HCT116 (cell line): ENCODE results near the gene THRA. TPM values are rescaled to one million over a fixed set of nuclear protein-coding genes. Genes with fewer than 3 reads are reported as not detected.

Source experiments
- ATAC-seq: fragments of 200-7000 bp; cut with Tn5 transposase; 2 replicates; pipeline ENCODE4 v1.9.1; 2020; ENCODE audit warnings: mild to moderate bottlenecking, moderate library complexity
- BruUV-seq: library from RNA; stranded (reverse); fragments of 400-500 nt; replicated peaks from 2 replicates; lab custom pipeline; 2021; lab: Mats Ljungman, UMichigan
- CTCF ChIA-PET: fragments of 300-600 bp; sonication (Branson Sonifier 250); formaldehyde crosslinking; loops from one replicate; lab custom pipeline; 2021; ENCODE audit warnings: antibody characterized with exemption; lab: Charles Lee
- POLR2A ChIA-PET: fragments of 300-600, 350-600 bp; sonication (Branson Sonifier 250); formaldehyde crosslinking; loops from one replicate; lab custom pipeline; 2021; ENCODE audit warnings: antibody characterized with exemption; lab: Charles Lee
- RAD21 ChIA-PET, 2 experiments: fragments of 300-600 bp; sonication (Branson Sonifier 250); formaldehyde crosslinking; loops; one replicate each; lab custom pipeline; 2023; ENCODE audit warnings: low total read pairs in 2 of 2; ENCODE audit not compliant: uncharacterized antibody in 2 of 2, unreplicated experiment in 2 of 2, low non-redundant PET in 1 of 2; lab: Charles Lee
- DNase-seq: peaks from one replicate; pipeline ENCODE4 v3.0.0-alpha.2; 2010; ENCODE audit warnings: low read depth, low spot score
- H2AFZ ChIP-seq: fragments of 200-600 bp; shearing (Covaris generic), sonication (generic); 2 replicates; pipeline ENCODE4 v1.6.1; 2017; ENCODE audit warnings: low read depth, mixed run types, mixed read lengths, antibody characterized with exemption, low read length; ENCODE audit not compliant: poor library complexity, severe bottlenecking
- H3K27ac ChIP-seq: 2 replicates; pipeline ENCODE4 v1.5.1; 2012; ENCODE audit warnings: low read depth, low read length
- H3K27me3 ChIP-seq: fragments of 200-600 bp; sonication (generic); 2 replicates; pipeline ENCODE4 v1.6.1; 2016; ENCODE audit warnings: mixed run types, low read length, mixed read lengths; ENCODE audit not compliant: insufficient read depth
- H3K36me3 ChIP-seq, 2 experiments: fragments of 200-500 bp in 1 of 2; fragments of 200-600 bp in 1 of 2; sonication (Bioruptor generic) in 1 of 2; sonication (generic) in 1 of 2; 2 replicates each; pipeline versions ENCODE4 v1.5.1 to v1.6.1; 2014 to 2016; ENCODE audit warnings: low read length in 2 of 2, inconsistent platforms in 1 of 2, mixed read lengths in 1 of 2, mixed run types in 1 of 2; ENCODE audit not compliant: insufficient read depth in 2 of 2, control insufficient read depth in 1 of 2
- H3K4me1 ChIP-seq, 2 experiments: fragments of 200-600 bp in 1 of 2; sonication (generic) in 1 of 2; 2 replicates each; pipeline versions ENCODE4 v1.5.1 to v1.6.1; 2012 to 2017; ENCODE audit warnings: low read length in 2 of 2, inconsistent platforms in 1 of 2, mild to moderate bottlenecking in 1 of 2, mixed read lengths in 1 of 2, mixed run types in 1 of 2, moderate library complexity in 1 of 2; ENCODE audit not compliant: insufficient read depth in 2 of 2, control insufficient read depth in 1 of 2
- H3K4me2 ChIP-seq: fragments of 200-600 bp; sonication (generic); 2 replicates; pipeline ENCODE4 v1.6.1; 2017; ENCODE audit warnings: mixed run types, low read length, mixed read lengths
- H3K4me3 ChIP-seq, 2 experiments: fragments of 200-600 bp in 1 of 2; sonication (generic) in 1 of 2; replicated peaks in 1 of 2; 2 replicates each; pipeline ENCODE4 v1.5.1; 2011 to 2016; ENCODE audit warnings: low read length in 2 of 2, control low read depth in 1 of 2, low read depth in 1 of 2, mild to moderate bottlenecking in 1 of 2, mixed read lengths in 1 of 2, mixed run types in 1 of 2
- H3K79me2 ChIP-seq: fragments of 200-600 bp; sonication (generic); 2 replicates; pipeline ENCODE4 v1.6.1; 2017; ENCODE audit warnings: mild to moderate bottlenecking, mixed run types, low read length, moderate library complexity, mixed read lengths; ENCODE audit not compliant: insufficient read depth
- H3K9ac ChIP-seq: fragments of 200-600 bp; sonication (generic); 2 replicates; pipeline ENCODE4 v1.6.1; 2016; ENCODE audit warnings: low read length, mixed read lengths
- H3K9me2 ChIP-seq: fragments of 200-600 bp; sonication (generic), shearing (Covaris generic); 2 replicates; pipeline ENCODE4 v1.6.1; 2017; ENCODE audit warnings: mixed run types, mild to moderate bottlenecking, moderate library complexity; ENCODE audit not compliant: insufficient read depth
- H3K9me3 ChIP-seq, 2 experiments: fragments of 200-500 bp in 1 of 2; fragments of 200-600 bp in 1 of 2; sonication (Bioruptor generic) in 1 of 2; sonication (generic) in 1 of 2; 2 replicates each; pipeline ENCODE4 v1.6.1; 2014 to 2017; ENCODE audit warnings: low read length in 2 of 2, mixed read lengths in 2 of 2, inconsistent platforms in 1 of 2, low read depth in 1 of 2, mild to moderate bottlenecking in 1 of 2, mixed run types in 1 of 2, moderate library complexity in 1 of 2; ENCODE audit not compliant: control insufficient read depth in 1 of 2, insufficient read depth in 1 of 2
- H4K20me1 ChIP-seq: fragments of 200-600 bp; sonication (generic), shearing (Covaris generic); 2 replicates; pipeline ENCODE4 v1.6.1; 2017; ENCODE audit warnings: mixed run types, mild to moderate bottlenecking, moderate library complexity; ENCODE audit not compliant: insufficient read depth
- CBX3 ChIP-seq: IDR thresholded peaks from 2 replicates; pipeline ENCODE4 v1.6.1; 2012; ENCODE audit warnings: low read depth
- CEBPB ChIP-seq: IDR thresholded peaks from 2 replicates; pipeline ENCODE4 v1.6.1; 2012; ENCODE audit warnings: low read depth
- ELF1 ChIP-seq: IDR thresholded peaks from 2 replicates; pipeline ENCODE4 v1.6.1; 2012; ENCODE audit warnings: low read depth, borderline replicate concordance
- SP1 ChIP-seq: IDR thresholded peaks from 2 replicates; pipeline ENCODE4 v1.6.1; 2012; ENCODE audit warnings: low read depth
- YY1 ChIP-seq: IDR thresholded peaks from 2 replicates; pipeline ENCODE4 v1.6.1; 2011; ENCODE audit warnings: low read length, low read depth, moderate library complexity, mild to moderate bottlenecking; ENCODE audit not compliant: insufficient replicate concordance; ENCODE audit errors: extremely low read depth
- ZFX ChIP-seq: fragments of 450-650 bp; IDR thresholded peaks from 2 replicates; pipeline ENCODE4 v1.6.1; 2017
- ZNF274 ChIP-seq: fragments of 200-500 bp; sonication (Bioruptor generic); IDR thresholded peaks from 2 replicates; pipeline ENCODE4 v1.6.1; 2014; ENCODE audit warnings: mild to moderate bottlenecking, low read depth, low read length, inconsistent platforms
- intact Hi-C: fragments of 100-400 bp; cut with micrococcal nuclease; formaldehyde crosslinking; loops from 2 replicates; pipeline ENCODE4 v1.10.0; 2022
- total RNA-seq: library from RNA; stranded (reverse); gene quantifications from one replicate; pipeline ENCODE4 v1.2.1, GENCODE V29; 2021; ENCODE audit not compliant: unreplicated experiment
- TF ChIP-seq, protein P1 (sequence below), 3 experiments: fragments of 200-600 bp in 1 of 3; sonication (generic) in 1 of 3; IDR thresholded peaks in 2 of 3; conservative IDR thresholded peaks in 1 of 3; 2 replicates each; pipeline ENCODE4 v1.5.1; 2012 to 2017; ENCODE audit warnings: low read depth in 2 of 3, low read length in 2 of 3, antibody characterized with exemption in 1 of 3, borderline replicate concordance in 1 of 3, control low read depth in 1 of 3, mild to moderate bottlenecking in 1 of 3, mixed read lengths in 1 of 3, mixed run types in 1 of 3, moderate library complexity in 1 of 3; ENCODE audit not compliant: insufficient read depth in 1 of 3

The THRA gene
- total RNA-seq, 1 experiment from 2014 or later: 23.3 TPM

DNA sequence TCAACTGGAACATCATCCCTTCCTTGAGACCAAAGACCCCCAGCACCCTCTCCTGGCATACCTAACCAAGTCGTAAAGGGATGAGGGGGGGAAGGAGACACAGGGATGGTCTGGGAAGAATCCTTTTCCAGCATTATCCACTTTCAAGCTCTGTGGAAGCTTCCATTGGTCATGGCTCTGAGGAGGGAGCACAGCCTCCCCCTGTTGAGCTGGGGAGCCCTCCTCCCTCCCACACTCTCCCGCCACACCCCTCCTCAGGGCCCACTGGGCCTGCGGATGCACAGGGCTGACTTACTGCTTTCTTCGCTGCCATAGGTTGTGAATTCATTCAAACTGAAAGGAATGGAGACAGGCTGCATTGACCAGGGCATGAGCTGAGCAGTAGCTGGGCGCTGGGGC is 35.2 kb upstream of the THRA start:
- Histone ChIP-seq H3K36me3 (peaks cover 20 to 38% of the 10 kb centered on the region in 2 experiments; a peak in 3 of 4 replicates), H3K4me2 (no peak overlapping the region), H3K9me2 (no peaks in the 10 kb centered on the region), H2AFZ (no peak overlapping the region), H3K4me1 (peaks cover 2 to 15% of the 10 kb centered on the region in 2 experiments; a peak in 2 of 4 replicates), H3K27me3 (no peaks in the 10 kb centered on the region), H3K9me3 (no peaks in the 10 kb centered on the region), H3K27ac (no peak overlapping the region), H4K20me1 (no peaks in the 10 kb centered on the region), H3K9ac (no peak overlapping the region), H3K4me3 (no peak overlapping the region), H3K79me2 (no peaks in the 10 kb centered on the region)
- ChIA-PET CTCF (interaction anchor here (0.7 to 2.0 kb wide), 10 partner anchors 8 to 155 kb away, joined by 3 to 12 read pairs (median 4); partner anchors contain the start of gene MED24), RAD21 (no interaction called here), POLR2A (interaction anchor here (1.1 kb wide), 1 partner anchor 73 kb away, joined by 3 read pairs; the partner anchor contains the start of gene NR1D1)
- DNase-seq: no peak
- TF ChIP-seq CBX3 (no peak), ZNF274 (no peak), SP1 (no peak), ELF1 (no peak), ZFX (no peak), YY1 (no peak), CEBPB (no peak)
- TF ChIP-seq, protein P1, sequence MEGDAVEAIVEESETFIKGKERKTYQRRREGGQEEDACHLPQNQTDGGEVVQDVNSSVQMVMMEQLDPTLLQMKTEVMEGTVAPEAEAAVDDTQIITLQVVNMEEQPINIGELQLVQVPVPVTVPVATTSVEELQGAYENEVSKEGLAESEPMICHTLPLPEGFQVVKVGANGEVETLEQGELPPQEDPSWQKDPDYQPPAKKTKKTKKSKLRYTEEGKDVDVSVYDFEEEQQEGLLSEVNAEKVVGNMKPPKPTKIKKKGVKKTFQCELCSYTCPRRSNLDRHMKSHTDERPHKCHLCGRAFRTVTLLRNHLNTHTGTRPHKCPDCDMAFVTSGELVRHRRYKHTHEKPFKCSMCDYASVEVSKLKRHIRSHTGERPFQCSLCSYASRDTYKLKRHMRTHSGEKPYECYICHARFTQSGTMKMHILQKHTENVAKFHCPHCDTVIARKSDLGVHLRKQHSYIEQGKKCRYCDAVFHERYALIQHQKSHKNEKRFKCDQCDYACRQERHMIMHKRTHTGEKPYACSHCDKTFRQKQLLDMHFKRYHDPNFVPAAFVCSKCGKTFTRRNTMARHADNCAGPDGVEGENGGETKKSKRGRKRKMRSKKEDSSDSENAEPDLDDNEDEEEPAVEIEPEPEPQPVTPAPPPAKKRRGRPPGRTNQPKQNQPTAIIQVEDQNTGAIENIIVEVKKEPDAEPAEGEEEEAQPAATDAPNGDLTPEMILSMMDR (IDR thresholded peaks at IDR 0.05 in 2 of 3, conservative IDR thresholded peaks at IDR 0.05 in 1 of 3; ENCODE audit: borderline replicate concordance in 1 of 3, insufficient read depth in 1 of 3, low read depth in 2 of 3, low read length in 2 of 3): no peak
- intact Hi-C loops: loop anchor here (1.0 to 5.0 kb wide), 2 partner anchors 60 to 68 kb away; no protein-coding TSS in a partner anchor
- no peak for ATAC-seq
- no TSS peak for BruUV-seq
